ENCODE measurements around the gene AGAP1. TPM values are rescaled to one million over a fixed set of nuclear protein-coding genes. Genes with fewer than 3 reads are reported as not detected.

The AGAP1 gene
- total RNA-seq, 1 donor from 2014 or later = 33.4 TPM

GRCh38 chr2:235639885-235640284 lies 146.0 kb downstream of the AGAP1 start:
- H3K27ac ChIP-seq = peak overlapping the region; percentile 53
- no peaks in the 10 kb centered on the region for H3K9me3 ChIP-seq
- intact Hi-C loops (cut with DNase I) = no loop called here
- H3K27me3 ChIP-seq = no peaks in the 10 kb centered on the region
- TF ChIP-seq, protein P1, sequence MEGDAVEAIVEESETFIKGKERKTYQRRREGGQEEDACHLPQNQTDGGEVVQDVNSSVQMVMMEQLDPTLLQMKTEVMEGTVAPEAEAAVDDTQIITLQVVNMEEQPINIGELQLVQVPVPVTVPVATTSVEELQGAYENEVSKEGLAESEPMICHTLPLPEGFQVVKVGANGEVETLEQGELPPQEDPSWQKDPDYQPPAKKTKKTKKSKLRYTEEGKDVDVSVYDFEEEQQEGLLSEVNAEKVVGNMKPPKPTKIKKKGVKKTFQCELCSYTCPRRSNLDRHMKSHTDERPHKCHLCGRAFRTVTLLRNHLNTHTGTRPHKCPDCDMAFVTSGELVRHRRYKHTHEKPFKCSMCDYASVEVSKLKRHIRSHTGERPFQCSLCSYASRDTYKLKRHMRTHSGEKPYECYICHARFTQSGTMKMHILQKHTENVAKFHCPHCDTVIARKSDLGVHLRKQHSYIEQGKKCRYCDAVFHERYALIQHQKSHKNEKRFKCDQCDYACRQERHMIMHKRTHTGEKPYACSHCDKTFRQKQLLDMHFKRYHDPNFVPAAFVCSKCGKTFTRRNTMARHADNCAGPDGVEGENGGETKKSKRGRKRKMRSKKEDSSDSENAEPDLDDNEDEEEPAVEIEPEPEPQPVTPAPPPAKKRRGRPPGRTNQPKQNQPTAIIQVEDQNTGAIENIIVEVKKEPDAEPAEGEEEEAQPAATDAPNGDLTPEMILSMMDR (IDR thresholded peaks at IDR 0.05) = no peak
- ATAC-seq (no peak), DNase-seq (no peak)
- peaks cover 33% of the 10 kb centered on the region for H3K4me1 ChIP-seq
- H3K4me3 ChIP-seq = no peak overlapping the region
- H3K36me3 ChIP-seq = no peaks in the 10 kb centered on the region

DNA sequence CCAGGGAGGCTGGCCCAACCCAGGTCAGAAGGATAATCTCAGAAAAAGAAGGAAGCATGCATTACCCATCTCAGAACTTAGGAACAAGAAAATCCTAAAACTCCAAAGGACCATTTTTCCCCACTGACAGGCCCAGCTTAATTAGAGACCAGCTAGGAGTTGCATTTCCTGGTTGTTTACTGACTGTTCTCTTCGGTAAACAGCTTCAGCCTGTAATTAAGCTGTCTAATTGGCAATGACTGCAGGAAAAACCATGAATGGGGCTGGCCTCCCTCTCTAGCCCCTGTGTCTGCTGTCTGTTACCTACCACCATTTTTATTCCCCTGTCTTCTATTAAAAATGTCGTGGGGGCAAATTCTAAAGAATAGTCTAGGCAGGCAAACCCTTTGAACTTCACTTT lies 146.5 kb downstream of the AGAP1 start:
- TF ChIP-seq, protein P1 (IDR thresholded peaks at IDR 0.05) = no peak
- intact Hi-C loops (cut with DNase I) = no loop called here

DNA sequence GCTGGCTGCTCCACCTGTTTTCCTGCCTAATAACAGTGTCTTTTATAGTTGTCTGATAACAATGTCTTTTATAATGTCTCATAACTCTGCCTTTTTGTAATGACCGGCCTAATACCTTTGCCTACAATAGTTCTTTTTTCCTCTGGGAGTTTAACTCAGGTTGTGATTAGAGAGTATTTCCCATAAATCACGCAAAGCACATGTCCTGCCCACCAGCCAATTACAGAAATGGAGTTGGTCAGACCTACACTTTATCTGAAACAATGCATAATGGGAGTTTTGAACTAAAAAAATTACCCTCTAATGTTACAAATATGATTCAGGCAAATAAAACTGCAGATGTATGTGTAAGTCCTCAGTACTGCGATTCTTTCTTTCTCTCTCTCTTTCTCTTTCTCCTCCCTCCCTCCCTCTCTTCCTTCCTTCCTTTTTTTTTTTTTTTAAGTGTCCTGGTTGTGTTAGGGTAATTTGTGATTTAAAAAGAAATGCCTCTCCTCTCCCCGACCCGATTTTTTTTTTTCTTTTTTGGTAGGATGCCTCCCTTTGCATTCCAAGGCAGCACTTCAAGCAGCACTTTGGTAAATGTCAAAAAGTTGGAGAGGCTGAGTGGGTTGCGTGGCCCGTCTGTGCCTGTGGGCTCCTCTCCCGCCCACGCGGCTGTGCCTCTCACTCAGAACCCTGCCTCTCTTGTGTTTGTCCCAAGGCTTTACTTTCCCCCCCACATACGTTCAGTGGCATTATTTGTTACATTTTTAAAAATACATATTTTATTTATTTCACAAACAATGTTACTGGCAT lies 147.3 kb downstream of the AGAP1 start:
- H3K27ac ChIP-seq = peak overlapping the region; percentile 53
- ATAC-seq (peak; percentile 63), DNase-seq (no peak)
- TF ChIP-seq, protein P1 (IDR thresholded peaks at IDR 0.05) = no peak
- no peaks in the 10 kb centered on the region for H3K9me3 ChIP-seq
- H3K27me3 ChIP-seq = no peaks in the 10 kb centered on the region
- no peaks in the 10 kb centered on the region for H3K36me3 ChIP-seq
- H3K4me3 ChIP-seq = no peak overlapping the region
- intact Hi-C loops (cut with DNase I) = no loop called here
- H3K4me1 ChIP-seq = peaks cover 33% of the 10 kb centered on the region

More for the DNA sequence above, 146.5 kb downstream of the AGAP1 start:
- Histone ChIP-seq H3K27me3 (no peaks in the 10 kb centered on the region), H3K9me3 (no peaks in the 10 kb centered on the region), H3K4me3 (no peak overlapping the region), H3K27ac (peak overlapping the region; percentile 53), H3K36me3 (no peaks in the 10 kb centered on the region), H3K4me1 (peaks cover 33% of the 10 kb centered on the region)
- DNase-seq (no peak), ATAC-seq (no peak)

- no peak overlapping the region for H3K27ac ChIP-seq
- ATAC-seq = no peak
- no peaks in the 10 kb centered on the region for H3K36me3 ChIP-seq
- H3K9me3 ChIP-seq = no peaks in the 10 kb centered on the region
- H3K4me3 ChIP-seq = no peak overlapping the region
- no peaks in the 10 kb centered on the region for H3K27me3 ChIP-seq
- H3K4me1 ChIP-seq = peaks cover 33% of the 10 kb centered on the region
- intact Hi-C loops (cut with DNase I) = no loop called here
- no peak for DNase-seq
- TF ChIP-seq, protein P1 (IDR thresholded peaks at IDR 0.05) = no peak
Observed at GRCh38 chr2:235641956-235642355, 148.1 kb downstream of the AGAP1 start.

DNA sequence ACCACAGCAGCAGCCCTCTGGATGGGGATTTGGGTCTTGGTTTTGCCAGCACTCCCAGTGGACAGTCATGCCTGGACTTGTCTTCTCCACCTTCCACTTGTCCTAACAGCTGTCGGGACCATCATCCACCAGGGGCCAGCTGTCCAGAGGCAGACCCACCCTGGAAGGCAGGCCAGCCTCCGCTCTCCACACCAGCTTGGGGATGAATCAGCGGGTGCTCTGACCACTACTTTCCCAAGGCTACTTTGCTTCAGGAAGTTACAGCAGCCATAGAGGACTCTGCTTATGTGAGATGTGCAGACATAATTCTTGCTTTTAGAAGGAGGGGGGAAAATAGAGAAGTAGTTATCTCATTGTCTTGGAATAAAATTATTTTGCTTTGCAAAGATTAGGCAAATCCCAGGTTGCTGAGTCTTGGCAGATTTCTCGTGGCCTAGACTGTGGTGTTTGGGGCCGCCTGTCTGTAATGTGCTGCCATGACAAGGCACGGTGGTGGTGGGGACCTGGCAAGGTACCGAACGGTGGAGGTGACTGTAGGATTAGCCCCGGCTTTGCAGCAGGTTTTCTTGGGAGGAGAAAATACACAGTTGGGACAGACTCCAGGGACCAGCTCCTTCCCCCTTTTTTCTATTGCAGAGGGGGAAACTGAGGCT lies 148.7 kb downstream of the AGAP1 start:
- H3K27ac ChIP-seq = no peak overlapping the region
- ATAC-seq (no peak), DNase-seq (no peak)
- H3K27me3 ChIP-seq = no peaks in the 10 kb centered on the region
- no peak overlapping the region for H3K4me3 ChIP-seq
- H3K4me1 ChIP-seq = peaks cover 33% of the 10 kb centered on the region
- TF ChIP-seq, protein P1 (IDR thresholded peaks at IDR 0.05) = peak; percentile 8
- intact Hi-C loops (cut with DNase I) = no loop called here
- no peaks in the 10 kb centered on the region for H3K36me3 ChIP-seq
- no peaks in the 10 kb centered on the region for H3K9me3 ChIP-seq
